Measurements from ENCODE around the gene ZSCAN4. TPM values are rescaled to one million over a fixed set of nuclear protein-coding genes. Genes with fewer than 3 reads are reported as not detected.

ZSCAN4 gene
- total and polyA plus RNA-seq, 9 of the 15 experiments (the other 6 are each of a cell fraction or from before 2014, with no cell fraction given), result not detected

- 86% methylated on average over 2 of the region's 3 CpGs for WGBS (ENCODE audit: insufficient coverage, low coverage, missing lambda C conversion rate)
- intact Hi-C loops (cut with micrococcal nuclease), result no loop called here
- no peaks in the 10 kb centered on the region for H4K20me1 ChIP-seq (replicated peaks; ENCODE audit: control insufficient read depth, insufficient read depth, low read length)
These were observed 18.0 kb downstream of the ZSCAN4 start for GRCh38 chr19:57686727-57687126.

GRCh38 chr19:57687363-57688010, 18.8 kb downstream of the ZSCAN4 start:
- H3K36me3 ChIP-seq (ENCODE audit: control insufficient read depth, insufficient read depth, low read length), result peaks cover 66% of the 10 kb centered on the region
- no peak overlapping the region for H3K27ac ChIP-seq (ENCODE audit: extremely low read depth, low read depth, low read length)
- no peak for FAIRE-seq
- 89% methylated on average over 11 of the region's 12 CpGs for WGBS (ENCODE audit: insufficient coverage, low coverage, missing lambda C conversion rate)
- no peak for DNase-seq (ENCODE audit: extremely low read depth in 1 of 4, low spot score in 3 of 4)
- no peak overlapping the region for H3K4me3 ChIP-seq
- peaks cover 61% of the 10 kb centered on the region for H3K9me3 ChIP-seq (replicated peaks; ENCODE audit: control insufficient read depth, insufficient read depth, low read depth, low read length)
- no peak overlapping the region for H3K4me2 ChIP-seq (ENCODE audit: insufficient read depth, low read length)
- peaks cover 1 to 6% of the 10 kb centered on the region in 2 experiments; a peak in 3 of 5 replicates for H3K4me1 ChIP-seq (replicated peaks in 1 of 2; ENCODE audit: control insufficient read depth in 2 of 2, insufficient read depth in 2 of 2, low read length in 2 of 2)
- H4K20me1 ChIP-seq (replicated peaks; ENCODE audit: control insufficient read depth, insufficient read depth, low read length), result no peaks in the 10 kb centered on the region
- intact Hi-C loops (cut with micrococcal nuclease), result no loop called here
- H3K27me3 ChIP-seq (ENCODE audit: control insufficient read depth in 2 of 2, insufficient read depth in 2 of 2, low read length in 2 of 2), result no peaks in the 10 kb centered on the region
- CTCF ChIA-PET (ENCODE audit: low intra/inter-chr PET ratio), result no interaction called here
- in situ Hi-C loops (cut with MboI), result no loop called here
- no peaks in the 10 kb centered on the region for H3K9me1 ChIP-seq (ENCODE audit: control insufficient read depth, insufficient read depth, low read length)
- no peak overlapping the region for H2AFZ ChIP-seq (ENCODE audit: low read depth, low read length)
- H3K79me2 ChIP-seq (ENCODE audit: control insufficient read depth, insufficient read depth, low read length), result peaks cover 59% of the 10 kb centered on the region
- TF ChIP-seq ZNF75A (CRISPR knock-in tag; IDR thresholded peaks at IDR 0.05) (peak; percentile 98), NFIX (CRISPR knock-in tag; IDR thresholded peaks at IDR 0.05; ENCODE audit: low read depth) (no peak), SOX6 (IDR thresholded peaks at IDR 0.05) (peak; percentile 28; the same call in 1 of the 2 replicates), ZNF280A (IDR thresholded peaks at IDR 0.05; ENCODE audit: low read depth, partially characterized antibody) (peak; percentile 85), XRCC3 (IDR thresholded peaks at IDR 0.05) (0 out of 2 replicates have a peak, but pooled peaks have one; percentile 22), TRIM28 (IDR thresholded peaks at IDR 0.05) (peak; percentile 71; the same call in 1 of the 2 replicates), CREB3L1 (IDR thresholded peaks at IDR 0.05; ENCODE audit: borderline replicate concordance, low read depth) (no peak)
- no peak for ATAC-seq
- BruUV-seq (replicated peaks), result no TSS peak
- H3K9ac ChIP-seq (ENCODE audit: insufficient read depth in 1 of 2, low read depth in 2 of 2, low read length in 2 of 2), result no peak overlapping the region
- POLR2A ChIA-PET, result no interaction called here

More at GRCh38 chr19:57686727-57687126, 18.0 kb downstream of the ZSCAN4 start:
- no peak overlapping the region for H3K4me2 ChIP-seq (ENCODE audit: insufficient read depth, low read length)
- ChIA-PET POLR2A (no interaction called here), CTCF (ENCODE audit: low intra/inter-chr PET ratio) (no interaction called here)
- no TSS peak for BruUV-seq (replicated peaks)
- H3K9me3 ChIP-seq (replicated peaks; ENCODE audit: control insufficient read depth, insufficient read depth, low read depth, low read length), result peaks cover 62% of the 10 kb centered on the region
- H3K4me3 ChIP-seq, result no peak overlapping the region
- TF ChIP-seq, protein P1, sequence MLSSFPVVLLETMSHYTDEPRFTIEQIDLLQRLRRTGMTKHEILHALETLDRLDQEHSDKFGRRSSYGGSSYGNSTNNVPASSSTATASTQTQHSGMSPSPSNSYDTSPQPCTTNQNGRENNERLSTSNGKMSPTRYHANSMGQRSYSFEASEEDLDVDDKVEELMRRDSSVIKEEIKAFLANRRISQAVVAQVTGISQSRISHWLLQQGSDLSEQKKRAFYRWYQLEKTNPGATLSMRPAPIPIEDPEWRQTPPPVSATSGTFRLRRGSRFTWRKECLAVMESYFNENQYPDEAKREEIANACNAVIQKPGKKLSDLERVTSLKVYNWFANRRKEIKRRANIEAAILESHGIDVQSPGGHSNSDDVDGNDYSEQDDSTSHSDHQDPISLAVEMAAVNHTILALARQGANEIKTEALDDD (IDR thresholded peaks at IDR 0.05), result no peak
- no peak for TF ChIP-seq RFX1 (IDR thresholded peaks at IDR 0.05)
- no peak for FAIRE-seq
- no peak for DNase-seq (ENCODE audit: extremely low read depth in 1 of 4, low spot score in 3 of 4)
- peaks cover 6 to 9% of the 10 kb centered on the region in 2 experiments; a peak in 4 of 5 replicates for H3K4me1 ChIP-seq (replicated peaks in 1 of 2; ENCODE audit: control insufficient read depth in 2 of 2, insufficient read depth in 2 of 2, low read length in 2 of 2)
- peaks cover 66% of the 10 kb centered on the region for H3K36me3 ChIP-seq (ENCODE audit: control insufficient read depth, insufficient read depth, low read length)
- H3K27ac ChIP-seq (ENCODE audit: extremely low read depth, low read depth, low read length), result no peak overlapping the region
- no peak overlapping the region for H2AFZ ChIP-seq (ENCODE audit: low read depth, low read length)
- H3K27me3 ChIP-seq (ENCODE audit: control insufficient read depth in 2 of 2, insufficient read depth in 2 of 2, low read length in 2 of 2), result no peaks in the 10 kb centered on the region
- no peak overlapping the region for H3K9ac ChIP-seq (ENCODE audit: insufficient read depth in 1 of 2, low read depth in 2 of 2, low read length in 2 of 2)
- H3K9me1 ChIP-seq (ENCODE audit: control insufficient read depth, insufficient read depth, low read length), result no peaks in the 10 kb centered on the region
- in situ Hi-C loops (cut with MboI), result no loop called here
- H3K79me2 ChIP-seq (ENCODE audit: control insufficient read depth, insufficient read depth, low read length), result peaks cover 66% of the 10 kb centered on the region
- ATAC-seq, result no peak
